Dendritic cell treated with granulocyte-macrophage colony-stimulating factor and Interleukin-4, amounts not matched to agents 40 ng/mL and 50 ng/mL, for 4 days (primary cell): ENCODE measurements around the gene ZNF423.

Source experiments
- H3K27ac Mint-ChIP-seq: one replicate; pipeline ENCODE4 v1.8.0; 2022; ENCODE audit warnings: mild to moderate bottlenecking, mixed read lengths
- H3K27me3 Mint-ChIP-seq: one replicate; pipeline ENCODE4 v1.8.0; 2022; ENCODE audit warnings: mild to moderate bottlenecking, mixed read lengths
- H3K36me3 Mint-ChIP-seq: one replicate; pipeline ENCODE4 v1.8.0; 2022; ENCODE audit warnings: low read depth, mixed read lengths
- H3K4me1 Mint-ChIP-seq: one replicate; pipeline ENCODE4 v1.8.0; 2022; ENCODE audit warnings: low read depth, mixed read lengths
- H3K4me3 Mint-ChIP-seq: one replicate; pipeline ENCODE4 v1.8.0; 2022; ENCODE audit warnings: mild to moderate bottlenecking, moderate library complexity, mixed read lengths
- H3K9me3 Mint-ChIP-seq: one replicate; pipeline ENCODE4 v1.8.0; 2022; ENCODE audit warnings: mixed read lengths
- intact Hi-C: fragments of 100-400 bp; cut with micrococcal nuclease; formaldehyde crosslinking; loops from one replicate; pipeline ENCODE4 v1.15.0; 2022

The ZNF423 gene

DNA sequence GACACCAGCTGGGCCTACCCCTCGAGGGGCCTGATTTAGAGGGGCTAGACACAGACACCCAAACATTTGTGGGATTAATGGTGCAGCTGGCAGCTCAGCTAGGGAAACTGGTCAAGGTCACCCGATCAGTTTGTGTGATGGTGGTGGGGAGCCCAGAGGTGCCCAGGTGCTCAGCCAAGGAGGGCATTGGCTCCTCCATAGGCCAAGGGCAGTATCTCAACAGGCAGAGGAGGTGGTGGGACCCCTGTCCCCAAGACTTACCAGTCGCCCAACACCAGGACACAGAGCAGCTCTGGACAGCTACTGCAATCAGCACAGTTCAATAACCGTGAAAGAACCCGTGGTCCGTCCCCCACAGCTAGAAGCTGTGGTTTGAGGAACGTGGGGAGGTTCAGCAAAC, 361.4 kb downstream of the ZNF423 start:
- Mint-ChIP-seq H3K4me1 (no peaks in the 10 kb centered on the region), H3K9me3 (no peaks in the 10 kb centered on the region), H3K27me3 (peaks cover 15% of the 10 kb centered on the region), H3K27ac (no peak overlapping the region), H3K4me3 (no peak overlapping the region), H3K36me3 (no peaks in the 10 kb centered on the region)
- intact Hi-C loops: no loop called here

DNA sequence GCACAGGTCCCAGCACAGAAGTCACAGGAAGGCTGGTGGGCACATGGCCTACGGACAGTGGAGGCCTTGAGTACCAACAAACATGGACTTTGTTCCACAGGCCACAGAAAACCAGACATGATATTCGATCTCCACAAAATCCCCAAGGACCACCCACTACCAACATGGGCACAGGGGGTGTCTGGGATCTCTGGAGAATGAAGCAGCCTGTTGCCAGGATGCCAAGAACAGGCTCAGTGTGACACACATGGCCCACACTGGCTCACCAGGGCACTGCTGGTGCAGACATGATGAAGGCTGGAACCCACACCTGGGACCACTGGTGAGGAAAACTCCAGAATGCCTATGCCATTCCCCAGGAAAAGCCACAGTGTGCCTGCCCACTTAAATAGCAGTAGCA, 362.1 kb downstream of the ZNF423 start:
- no peak overlapping the region for H3K4me3 Mint-ChIP-seq
- no peaks in the 10 kb centered on the region for H3K36me3 Mint-ChIP-seq
- no peak overlapping the region for H3K27ac Mint-ChIP-seq
- no peaks in the 10 kb centered on the region for H3K9me3 Mint-ChIP-seq
- peaks cover 15% of the 10 kb centered on the region for H3K27me3 Mint-ChIP-seq
- intact Hi-C loops: no loop called here
- no peaks in the 10 kb centered on the region for H3K4me1 Mint-ChIP-seq

DNA sequence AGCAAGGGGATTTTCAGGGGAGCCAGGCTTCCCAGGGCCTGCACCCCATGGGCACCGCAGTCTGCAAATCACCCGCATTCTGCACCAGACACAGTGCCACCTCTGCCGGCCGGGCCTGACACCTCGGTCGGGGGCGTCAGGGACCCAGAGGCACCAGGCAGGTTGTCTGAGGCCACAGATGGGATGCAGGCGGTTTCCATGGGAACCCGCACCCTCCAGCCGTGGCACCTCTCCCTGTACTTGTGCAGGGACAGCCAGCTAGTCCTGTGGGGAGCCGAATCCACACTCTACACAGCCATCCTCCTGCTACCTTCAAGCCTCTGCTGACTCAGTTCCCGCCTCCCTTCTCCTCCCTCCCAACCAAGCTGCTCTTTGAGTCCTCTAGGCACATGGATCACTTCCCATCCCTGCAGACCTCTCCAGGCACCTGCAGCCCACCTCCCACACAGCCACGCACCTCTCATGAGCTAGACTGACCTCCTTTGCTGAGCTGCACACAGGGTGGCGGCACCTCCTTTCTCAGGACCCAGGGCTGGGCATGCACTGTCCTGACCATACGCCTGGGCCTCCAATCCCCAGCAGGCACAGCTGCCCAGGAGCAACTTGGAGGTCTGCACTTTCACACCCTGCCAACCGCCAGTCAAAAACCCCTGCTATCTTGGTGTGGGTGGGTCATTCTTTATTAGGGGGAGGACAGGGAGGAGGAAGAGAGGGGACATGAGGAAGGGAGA, 362.9 kb downstream of the ZNF423 start:
- H3K27ac Mint-ChIP-seq: no peak overlapping the region
- H3K4me3 Mint-ChIP-seq: no peak overlapping the region
- intact Hi-C loops: loop anchor here (1.0 kb wide), 1 partner anchor 100 kb away; no protein-coding TSS in a partner anchor
- H3K27me3 Mint-ChIP-seq: peaks cover 15% of the 10 kb centered on the region
- H3K4me1 Mint-ChIP-seq: no peaks in the 10 kb centered on the region
- no peaks in the 10 kb centered on the region for H3K36me3 Mint-ChIP-seq
- H3K9me3 Mint-ChIP-seq: no peaks in the 10 kb centered on the region

DNA sequence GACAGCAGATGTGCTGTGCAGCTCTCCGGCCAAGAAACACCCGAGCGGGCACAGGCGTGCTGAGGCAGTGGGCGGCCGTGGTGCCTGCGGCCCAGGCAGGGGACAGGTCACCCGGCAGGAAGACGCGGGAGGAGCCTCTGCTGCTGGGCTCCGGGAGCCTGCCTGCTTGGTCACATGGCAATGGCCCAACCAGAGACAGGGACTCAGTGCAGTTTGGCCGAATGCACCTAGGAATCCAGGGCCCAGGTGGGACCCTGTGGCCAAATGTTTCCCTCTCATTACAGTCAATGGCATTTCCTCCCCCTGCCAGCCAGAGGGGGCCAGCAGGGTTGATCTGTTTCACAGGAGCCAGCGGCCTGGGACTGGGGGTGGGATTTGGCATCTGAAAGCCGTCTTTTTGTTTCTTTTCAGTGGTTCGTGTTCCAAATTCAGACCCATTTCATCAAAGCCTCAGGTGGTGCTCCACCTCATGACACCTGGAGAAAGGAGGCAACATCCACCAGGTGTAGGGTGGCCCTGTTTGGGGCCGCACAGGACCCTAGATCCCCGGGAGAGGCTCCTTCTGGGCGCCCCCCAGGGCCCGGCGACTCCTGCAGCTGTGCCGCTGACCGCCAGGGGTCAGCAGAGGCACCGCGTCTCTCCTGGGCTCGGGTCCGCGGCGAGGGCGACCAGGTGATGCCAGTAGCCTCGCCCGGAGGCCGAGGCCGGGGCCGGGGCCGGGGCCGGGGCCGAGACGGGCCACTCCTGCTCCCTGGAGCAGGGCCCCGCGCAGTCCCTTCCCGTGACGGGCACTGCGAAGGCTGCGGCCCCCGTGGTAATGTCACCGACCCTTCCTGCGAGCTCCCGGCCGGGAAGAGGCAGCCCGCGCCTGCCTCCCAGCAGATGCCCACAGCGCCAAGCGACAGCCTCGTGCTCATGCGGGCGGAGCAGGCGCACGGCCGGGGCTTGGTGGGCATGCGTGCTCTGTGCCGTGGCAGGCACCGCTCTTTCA, 363.8 kb downstream of the ZNF423 start:
- Mint-ChIP-seq H3K27ac (no peak overlapping the region), H3K4me3 (no peak overlapping the region), H3K9me3 (no peaks in the 10 kb centered on the region), H3K4me1 (no peaks in the 10 kb centered on the region), H3K36me3 (no peaks in the 10 kb centered on the region), H3K27me3 (peaks cover 15% of the 10 kb centered on the region)
- intact Hi-C loops: loop anchor here (1.0 kb wide), 1 partner anchor 101 kb away; no protein-coding TSS in a partner anchor

DNA sequence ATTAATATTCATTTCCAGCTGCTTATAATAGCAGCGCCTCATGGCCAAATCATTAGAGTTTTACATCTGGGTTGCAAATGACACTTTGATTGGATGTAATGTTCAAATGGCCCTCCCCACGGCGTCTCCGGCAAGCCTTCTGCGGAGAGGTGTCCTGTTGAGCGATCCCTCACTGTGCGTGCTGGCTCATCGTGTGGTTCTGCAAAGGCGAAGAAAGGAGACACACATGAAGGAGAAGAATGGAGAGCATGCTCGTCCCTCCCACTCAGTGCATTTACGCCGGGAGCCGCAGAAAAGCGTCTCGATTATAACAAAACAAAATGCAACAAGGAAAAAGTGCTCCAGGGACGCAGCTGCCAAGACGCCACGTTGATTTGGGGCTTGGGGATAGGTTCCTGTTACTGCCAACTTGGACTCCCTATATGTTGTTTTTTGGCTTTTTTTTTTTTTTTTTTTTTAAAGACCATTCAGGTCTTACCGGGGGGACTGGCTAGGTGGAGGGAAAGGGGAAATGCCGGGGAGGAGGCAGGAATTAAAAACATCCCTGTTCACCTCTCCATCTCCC, 364.7 kb downstream of the ZNF423 start:
- H3K27me3 Mint-ChIP-seq: peaks cover 15% of the 10 kb centered on the region
- H3K36me3 Mint-ChIP-seq: no peaks in the 10 kb centered on the region
- no peak overlapping the region for H3K4me3 Mint-ChIP-seq
- H3K4me1 Mint-ChIP-seq: no peaks in the 10 kb centered on the region
- no peaks in the 10 kb centered on the region for H3K9me3 Mint-ChIP-seq
- intact Hi-C loops: no loop called here
- H3K27ac Mint-ChIP-seq: no peak overlapping the region

DNA sequence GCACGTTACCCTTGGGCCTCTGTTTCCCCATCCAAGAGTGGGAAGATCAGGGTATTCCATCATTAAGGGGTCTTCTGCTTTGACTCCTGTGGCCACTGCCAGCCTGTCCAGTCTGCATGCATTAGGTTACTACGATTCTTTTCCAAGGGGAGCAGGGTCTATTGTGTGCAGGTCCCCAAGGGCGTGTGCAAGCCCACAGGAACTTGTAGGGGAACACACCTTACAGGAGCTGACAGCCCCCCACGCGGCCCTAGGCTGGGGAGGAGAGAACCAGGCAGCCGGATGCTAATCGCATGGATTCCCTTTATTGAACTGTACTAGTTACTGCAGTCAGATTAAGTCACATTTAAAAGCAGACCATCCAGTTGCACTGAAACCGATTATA, 365.6 kb downstream of the ZNF423 start:
- Mint-ChIP-seq H3K9me3 (no peaks in the 10 kb centered on the region), H3K4me1 (no peaks in the 10 kb centered on the region), H3K27ac (no peak overlapping the region), H3K4me3 (no peak overlapping the region), H3K27me3 (peaks cover 15% of the 10 kb centered on the region), H3K36me3 (no peaks in the 10 kb centered on the region)
- intact Hi-C loops: no loop called here

DNA sequence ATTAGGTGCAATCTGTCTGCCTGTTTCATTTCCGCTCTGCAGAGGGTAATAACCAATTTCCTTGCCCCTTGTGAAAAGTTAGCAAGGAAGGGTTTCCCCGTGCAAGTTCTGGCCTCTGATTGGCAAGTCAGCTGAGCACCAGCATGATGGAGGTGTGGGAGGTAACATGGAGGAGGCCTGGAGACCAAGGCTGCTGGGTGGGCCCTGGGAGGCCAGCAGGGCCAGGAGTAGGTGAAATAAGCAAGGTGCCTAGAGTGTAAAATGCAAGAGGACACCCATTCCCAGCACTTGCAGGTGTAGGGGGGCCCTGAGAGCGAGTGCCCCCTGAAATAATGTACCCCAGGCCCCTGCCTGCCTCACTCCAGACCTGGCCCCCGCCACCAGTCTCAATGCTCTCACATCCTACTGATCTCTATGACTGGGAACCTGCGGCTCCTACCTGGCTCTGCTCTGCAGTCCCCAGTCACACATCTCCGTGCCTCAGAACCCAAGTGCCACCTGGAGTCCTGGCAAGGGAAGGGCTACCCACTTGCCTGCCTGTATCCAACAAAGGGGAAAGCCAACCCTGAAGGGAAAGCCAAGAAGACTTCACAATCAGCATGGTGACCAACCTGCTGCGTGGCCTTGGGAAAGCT, 366.1 kb downstream of the ZNF423 start:
- intact Hi-C loops: no loop called here
- Mint-ChIP-seq H3K27me3 (peaks cover 15% of the 10 kb centered on the region), H3K9me3 (no peaks in the 10 kb centered on the region), H3K4me3 (no peak overlapping the region), H3K27ac (no peak overlapping the region), H3K36me3 (no peaks in the 10 kb centered on the region), H3K4me1 (no peaks in the 10 kb centered on the region)

DNA sequence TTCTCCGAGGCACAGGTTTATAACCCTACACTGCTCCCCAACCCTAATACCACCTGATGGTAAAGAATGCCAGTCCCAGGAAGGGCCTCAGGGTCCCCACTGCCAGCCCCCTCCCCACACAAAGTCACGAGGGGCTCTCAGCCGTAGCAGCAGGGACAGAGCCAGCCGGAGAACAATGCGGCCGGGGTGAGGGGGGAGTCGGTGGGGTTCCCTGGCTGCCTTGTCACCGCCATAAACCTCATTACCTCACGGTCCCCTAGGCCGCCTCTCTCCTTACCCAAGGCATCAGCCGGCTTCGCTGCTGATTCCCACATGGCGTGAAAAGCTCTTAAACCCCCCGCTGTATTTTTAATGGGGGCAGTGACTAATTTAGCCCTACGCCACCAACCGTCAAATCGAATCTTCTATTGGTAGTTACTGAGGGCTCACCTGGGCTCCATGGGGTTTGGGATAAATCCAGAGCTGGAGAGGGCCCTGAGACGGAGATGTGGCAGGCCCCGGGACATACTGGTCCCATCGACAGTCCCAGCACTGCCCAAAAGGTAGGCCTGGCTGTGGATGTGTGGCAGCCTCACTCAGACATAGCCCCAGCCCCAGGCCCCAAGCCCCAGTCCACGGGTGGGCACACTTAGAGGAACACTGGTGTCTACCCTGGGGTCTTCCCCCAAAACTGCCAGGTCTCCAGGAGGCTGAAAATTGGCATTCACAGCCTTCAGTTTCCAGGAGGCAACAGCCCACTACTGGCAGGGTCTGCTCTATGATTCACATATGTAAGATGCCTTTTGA, 367.0 kb downstream of the ZNF423 start:
- no peak overlapping the region for H3K4me3 Mint-ChIP-seq
- H3K9me3 Mint-ChIP-seq: no peaks in the 10 kb centered on the region
- peaks cover 18% of the 10 kb centered on the region for H3K27me3 Mint-ChIP-seq
- no peak overlapping the region for H3K27ac Mint-ChIP-seq
- H3K36me3 Mint-ChIP-seq: no peaks in the 10 kb centered on the region
- intact Hi-C loops: no loop called here
- no peaks in the 10 kb centered on the region for H3K4me1 Mint-ChIP-seq

DNA sequence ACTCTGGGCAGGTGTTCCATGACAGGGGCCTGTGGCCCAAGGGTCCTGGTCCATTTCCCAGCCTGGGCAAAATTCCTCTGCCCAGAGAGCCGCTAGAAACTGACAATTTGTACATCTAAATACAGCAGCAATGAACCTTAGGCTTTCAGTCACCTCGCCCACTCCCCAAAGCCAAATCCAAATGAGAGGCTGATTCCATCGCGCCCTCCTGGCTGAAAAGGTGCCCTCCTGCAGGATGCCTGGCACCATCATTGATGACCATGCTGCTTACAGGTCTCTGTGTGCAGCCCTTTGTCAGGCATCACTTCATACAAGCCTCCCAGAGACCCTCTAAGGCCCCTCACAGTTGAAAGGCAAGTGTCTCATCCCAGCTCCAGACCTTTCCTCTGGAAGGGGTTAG, 367.6 kb downstream of the ZNF423 start:
- Mint-ChIP-seq H3K36me3 (no peaks in the 10 kb centered on the region), H3K9me3 (no peaks in the 10 kb centered on the region), H3K27me3 (peaks cover 22% of the 10 kb centered on the region), H3K27ac (no peak overlapping the region), H3K4me3 (no peak overlapping the region), H3K4me1 (no peaks in the 10 kb centered on the region)
- intact Hi-C loops: no loop called here

DNA sequence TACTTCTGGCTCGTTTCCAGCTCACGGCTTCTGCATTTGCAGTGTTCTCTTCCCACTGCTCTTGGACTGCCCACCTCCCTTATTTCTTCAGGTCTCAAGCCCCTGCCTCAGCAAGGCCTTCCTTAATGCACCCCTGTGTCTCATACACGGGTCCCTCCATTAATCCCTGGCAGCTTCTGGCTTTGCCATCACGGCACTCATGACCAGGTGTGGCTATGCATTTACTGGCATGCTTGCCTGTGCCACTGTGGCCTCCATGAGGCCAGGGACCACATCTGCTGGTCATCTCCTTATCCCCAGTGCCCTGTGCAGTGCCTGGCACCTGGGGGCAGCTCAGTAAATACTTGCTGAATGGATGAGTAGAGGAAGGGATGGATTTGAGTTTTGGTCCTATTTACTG, 368.2 kb downstream of the ZNF423 start:
- Mint-ChIP-seq H3K27me3 (peaks cover 22% of the 10 kb centered on the region), H3K9me3 (no peaks in the 10 kb centered on the region), H3K27ac (no peak overlapping the region), H3K4me3 (no peak overlapping the region), H3K36me3 (no peaks in the 10 kb centered on the region), H3K4me1 (no peaks in the 10 kb centered on the region)
- intact Hi-C loops: no loop called here

DNA sequence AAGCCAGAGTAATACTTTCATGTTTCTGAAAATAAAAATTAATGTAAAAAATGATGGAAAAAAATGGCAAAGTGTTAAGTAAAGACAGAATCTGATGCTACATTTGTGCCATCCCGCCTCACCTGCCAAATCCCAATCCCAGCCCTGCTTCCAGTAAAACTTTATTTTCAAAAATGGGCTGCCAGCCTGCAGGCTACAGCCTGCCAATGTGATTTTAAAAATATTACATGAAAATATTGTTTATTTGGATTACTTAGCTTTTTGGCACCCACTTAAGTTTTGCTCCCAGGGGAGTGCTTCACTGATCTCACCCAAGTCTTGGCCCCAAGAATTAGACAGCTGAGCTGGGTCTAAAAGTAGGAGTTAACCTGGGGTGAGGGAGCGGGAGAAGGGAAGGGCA, 369.5 kb downstream of the ZNF423 start:
- Mint-ChIP-seq H3K4me3 (no peak overlapping the region), H3K27me3 (peaks cover 22% of the 10 kb centered on the region), H3K9me3 (no peaks in the 10 kb centered on the region), H3K4me1 (no peaks in the 10 kb centered on the region), H3K27ac (no peak overlapping the region), H3K36me3 (no peaks in the 10 kb centered on the region)
- intact Hi-C loops: no loop called here

DNA sequence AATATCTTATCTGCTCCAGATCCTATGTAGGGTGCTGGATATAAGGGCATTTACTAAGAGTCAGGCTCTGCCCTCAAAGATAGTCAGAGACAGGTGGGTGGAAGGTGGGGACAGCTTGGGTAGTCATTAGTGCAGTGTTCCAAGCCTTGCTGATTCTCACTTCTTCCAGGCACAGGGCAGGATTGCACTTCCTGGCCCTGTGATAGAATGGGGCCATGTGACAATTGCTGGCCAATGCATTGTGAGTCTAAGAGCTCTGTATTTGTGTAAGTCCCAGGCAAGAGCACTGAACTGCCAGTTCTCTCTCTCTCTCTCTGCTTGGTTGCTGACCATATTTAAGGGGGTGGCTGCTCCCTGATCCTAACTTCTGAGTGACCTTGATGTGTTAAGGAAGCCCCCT, 370.2 kb downstream of the ZNF423 start:
- Mint-ChIP-seq H3K9me3 (no peaks in the 10 kb centered on the region), H3K27ac (no peak overlapping the region), H3K36me3 (no peaks in the 10 kb centered on the region), H3K27me3 (peaks cover 21% of the 10 kb centered on the region), H3K4me1 (no peaks in the 10 kb centered on the region), H3K4me3 (no peak overlapping the region)
- intact Hi-C loops: no loop called here

DNA sequence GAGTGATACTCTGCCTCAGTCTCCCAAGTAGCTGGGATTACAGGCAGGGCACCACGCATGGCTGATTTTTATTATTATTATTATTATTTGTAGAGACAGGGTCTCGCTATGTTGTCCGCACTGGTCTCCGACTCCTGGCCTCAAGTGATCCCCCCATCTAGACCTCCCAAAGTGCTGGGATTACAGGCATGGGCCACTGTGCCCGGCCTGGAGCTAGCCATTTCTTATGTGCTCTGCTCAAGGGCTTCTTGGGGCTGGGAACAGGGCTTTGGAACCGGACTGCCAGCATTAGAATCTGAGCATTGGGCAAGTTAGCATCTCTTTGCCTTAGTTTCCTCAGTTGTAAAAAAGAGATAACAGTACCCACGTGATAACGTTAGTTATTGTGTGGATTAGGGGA, 371.0 kb downstream of the ZNF423 start:
- Mint-ChIP-seq H3K4me1 (no peaks in the 10 kb centered on the region), H3K9me3 (no peaks in the 10 kb centered on the region), H3K4me3 (no peak overlapping the region), H3K27me3 (peaks cover 21% of the 10 kb centered on the region), H3K36me3 (no peaks in the 10 kb centered on the region), H3K27ac (no peak overlapping the region)
- intact Hi-C loops: no loop called here
